ENCODE data around the gene POLR1B. TPM values are rescaled to one million over a fixed set of nuclear protein-coding genes. Genes with fewer than 3 reads are reported as not detected.

The POLR1B gene
- total RNA-seq, 1 experiment from 2014 or later = 27.7 TPM

DNA sequence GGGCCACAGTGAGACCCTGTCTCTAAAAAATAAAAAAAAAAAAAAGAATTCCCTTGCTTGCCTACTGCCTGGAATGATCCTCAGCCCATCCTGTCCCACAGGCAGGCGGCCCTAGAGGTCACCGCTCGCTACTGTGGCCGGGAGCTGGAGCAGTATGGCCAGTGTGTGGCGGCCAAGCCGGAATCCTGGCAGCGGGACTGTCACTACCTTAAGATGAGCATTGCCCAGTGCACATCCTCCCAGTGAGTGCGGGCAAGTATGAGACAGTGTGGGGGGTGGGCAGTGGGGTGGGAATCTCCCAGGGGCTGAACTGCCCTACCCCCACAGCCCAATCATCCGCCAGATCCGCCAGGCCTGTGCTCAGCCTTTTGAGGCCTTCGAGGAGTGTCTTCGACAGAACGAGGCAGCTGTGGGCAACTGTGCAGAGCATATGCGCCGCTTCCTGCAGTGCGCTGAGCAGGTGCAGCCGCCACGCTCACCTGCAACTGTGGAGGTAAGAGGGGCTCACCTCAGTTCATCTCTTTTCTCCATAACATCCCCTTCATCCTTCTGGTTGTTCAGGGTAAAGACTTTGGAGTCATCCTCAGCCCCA, 43.7 kb downstream of the POLR1B start:
- Histone ChIP-seq H3K9me3 (ENCODE audit: insufficient read depth, low read depth) (no peaks in the 10 kb centered on the region), H3K27me3 (ENCODE audit: insufficient read depth, low read depth) (no peaks in the 10 kb centered on the region), H3K4me3 (no peak overlapping the region), H2AFZ (no peak overlapping the region), H4K20me1 (ENCODE audit: insufficient read depth) (no peaks in the 10 kb centered on the region), H3F3A (ENCODE audit: insufficient read depth, low read depth) (peaks cover 44% of the 10 kb centered on the region), H3K27ac (no peak overlapping the region; the same call in 1 of the 2 replicates), H3K9me2 (ENCODE audit: insufficient read depth) (no peaks in the 10 kb centered on the region), H3K4me1 (replicated peaks; ENCODE audit: insufficient read depth) (peaks cover 27% of the 10 kb centered on the region), H3K79me2 (ENCODE audit: low read depth) (peaks cover 24% of the 10 kb centered on the region), H3K4me2 (peak overlapping the region; percentile 89), H3K36me3 (ENCODE audit: low read depth) (no peaks in the 10 kb centered on the region; the same call in 1 of the 2 replicates)
- ChIA-PET POLR2A (ENCODE audit: unreplicated experiment) (no interaction called here), CTCF (no interaction called here)
- intact Hi-C loops (cut with micrococcal nuclease; ENCODE audit: unreplicated experiment) = no loop called here
- no TSS peak for BruUV-seq (replicated peaks)
- DNase-seq = no peak
- no peak for TF ChIP-seq EZH2 (IDR thresholded peaks at IDR 0.05; ENCODE audit: low read depth)
- no peak for TF ChIP-seq CTCF (conservative IDR thresholded peaks at IDR 0.05)

DNA sequence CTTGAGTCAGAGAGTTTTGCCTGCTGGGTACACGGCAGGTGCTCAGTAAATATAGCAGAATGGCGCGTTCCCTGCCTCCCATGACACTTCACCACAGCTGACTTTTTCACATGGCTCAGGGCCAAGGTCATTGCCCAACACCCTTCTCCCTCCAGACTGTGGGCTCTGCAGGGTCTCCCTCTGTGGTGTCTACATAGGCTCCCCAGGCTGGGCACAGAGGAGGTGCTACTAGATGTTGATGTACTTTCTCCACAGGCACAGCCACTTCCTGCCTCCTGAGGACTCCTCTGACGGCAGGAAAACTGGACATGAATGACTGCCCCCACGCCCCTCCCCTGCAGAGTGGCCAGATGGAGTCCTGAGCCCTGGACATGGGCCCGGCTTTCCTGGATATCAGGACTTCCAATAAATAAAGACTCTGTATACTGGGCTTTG, 46.4 kb downstream of the POLR1B start:
- no peak overlapping the region for H3K27ac ChIP-seq
- CTCF ChIA-PET = no interaction called here
- POLR2A ChIA-PET (ENCODE audit: unreplicated experiment) = no interaction called here

GRCh38 chr2:112591413-112591812, 49.1 kb downstream of the POLR1B start:
- POLR2A ChIA-PET (ENCODE audit: unreplicated experiment) = no interaction called here
- intact Hi-C loops (cut with micrococcal nuclease; ENCODE audit: unreplicated experiment) = no loop called here
- Histone ChIP-seq H3K27ac (peak overlapping the region; percentile 13; the same call in 1 of the 2 replicates), H2AFZ (no peak overlapping the region), H3K4me1 (replicated peaks; ENCODE audit: insufficient read depth) (peaks cover 12% of the 10 kb centered on the region; the same call in 1 of the 2 replicates), H3K9me3 (ENCODE audit: insufficient read depth, low read depth) (no peaks in the 10 kb centered on the region), H3F3A (ENCODE audit: insufficient read depth, low read depth) (peaks cover 23% of the 10 kb centered on the region), H3K79me2 (ENCODE audit: low read depth) (no peaks in the 10 kb centered on the region), H3K36me3 (ENCODE audit: low read depth) (no peaks in the 10 kb centered on the region), H3K9me2 (ENCODE audit: insufficient read depth) (no peaks in the 10 kb centered on the region), H4K20me1 (ENCODE audit: insufficient read depth) (no peaks in the 10 kb centered on the region), H3K4me3 (no peak overlapping the region), H3K27me3 (ENCODE audit: insufficient read depth, low read depth) (no peaks in the 10 kb centered on the region), H3K4me2 (peak overlapping the region; percentile 11)
- DNase-seq = peak; percentile 62 to 76
- TF ChIP-seq EZH2 (IDR thresholded peaks at IDR 0.05; ENCODE audit: low read depth) (no peak), CTCF (conservative IDR thresholded peaks at IDR 0.05) (no peak)
- no TSS peak for BruUV-seq (replicated peaks)
- CTCF ChIA-PET = interaction anchor here (0.7 to 1.2 kb wide), 2 partner anchors 9 to 35 kb away, joined by 3 to 4 read pairs; no protein-coding TSS in a partner anchor

More for the DNA sequence above, 46.4 kb downstream of the POLR1B start:
- no peaks in the 10 kb centered on the region for H4K20me1 ChIP-seq (ENCODE audit: insufficient read depth)
- H3K27me3 ChIP-seq (ENCODE audit: insufficient read depth, low read depth) = no peaks in the 10 kb centered on the region
- peaks cover 40% of the 10 kb centered on the region for H3F3A ChIP-seq (ENCODE audit: insufficient read depth, low read depth)
- BruUV-seq (replicated peaks) = no TSS peak
- DNase-seq = no peak
- no peaks in the 10 kb centered on the region for H3K9me2 ChIP-seq (ENCODE audit: insufficient read depth)
- H3K9me3 ChIP-seq (ENCODE audit: insufficient read depth, low read depth) = no peaks in the 10 kb centered on the region
- intact Hi-C loops (cut with micrococcal nuclease; ENCODE audit: unreplicated experiment) = no loop called here
- H2AFZ ChIP-seq = no peak overlapping the region
- peaks cover 23% of the 10 kb centered on the region for H3K4me1 ChIP-seq (replicated peaks; ENCODE audit: insufficient read depth)
- TF ChIP-seq CTCF (conservative IDR thresholded peaks at IDR 0.05) (no peak), EZH2 (IDR thresholded peaks at IDR 0.05; ENCODE audit: low read depth) (no peak)
- H3K36me3 ChIP-seq (ENCODE audit: low read depth) = no peaks in the 10 kb centered on the region
- H3K4me3 ChIP-seq = no peak overlapping the region
- H3K4me2 ChIP-seq = no peak overlapping the region
- peaks cover 13% of the 10 kb centered on the region for H3K79me2 ChIP-seq (ENCODE audit: low read depth)

Measured in PC-9 (cell line).